Activated B cell treated with CpG ODN at 0.5 μM for 24 hours (primary cell): ENCODE results near the gene COL18A1. TPM values are rescaled to one million over a fixed set of nuclear protein-coding genes. Genes with fewer than 3 reads are reported as not detected.
"Not testable (repeated sequence)": the region's sequence is repeated elsewhere in the genome, so short reads cannot be mapped to it uniquely, and the experiment has no call there.

Source experiments
- ATAC-seq: fragments of 200-7000 bp; cut with Tn5 transposase; one replicate; pipeline ENCODE4 v1.10.0; 2021; ENCODE audit warnings: low read depth, mild to moderate bottlenecking, moderate library complexity
- CTCF ChIA-PET: fragments of 350-600 bp; sonication (Branson Sonifier 250); formaldehyde crosslinking; loops from one replicate; lab custom pipeline; 2021; ENCODE audit warnings: antibody characterized with exemption; lab: Charles Lee
- POLR2A ChIA-PET: fragments of 350-600 bp; sonication (Branson Sonifier 250); formaldehyde crosslinking; loops from one replicate; lab custom pipeline; 2021; ENCODE audit warnings: antibody characterized with exemption; lab: Charles Lee
- DNase-seq: peaks from one replicate; pipeline ENCODE4 v3.0.0; 2022
- H3K27ac Mint-ChIP-seq: one replicate; pipeline ENCODE4 v1.8.0; 2020; ENCODE audit warnings: mixed read lengths
- H3K27me3 Mint-ChIP-seq: one replicate; pipeline ENCODE4 v1.8.0; 2021; ENCODE audit warnings: mixed read lengths
- H3K36me3 Mint-ChIP-seq: one replicate; pipeline ENCODE4 v1.8.0; 2021; ENCODE audit warnings: low read depth, mixed read lengths
- H3K4me1 Mint-ChIP-seq: one replicate; pipeline ENCODE4 v1.8.0; 2021; ENCODE audit warnings: mixed read lengths
- H3K4me3 Mint-ChIP-seq: one replicate; pipeline ENCODE4 v1.8.0; 2020; ENCODE audit warnings: mild to moderate bottlenecking, mixed read lengths
- H3K9me3 Mint-ChIP-seq: one replicate; pipeline ENCODE4 v1.8.0; 2020; ENCODE audit warnings: mixed read lengths
- CTCF ChIP-seq: fragments of 200-600 bp; IDR thresholded peaks from one replicate; pipeline ENCODE4 v1.8.0; 2022; ENCODE audit warnings: antibody characterized with exemption, mild to moderate bottlenecking
- intact Hi-C: fragments of 100-400 bp; cut with micrococcal nuclease; formaldehyde crosslinking; loops from one replicate; pipeline ENCODE4 v1.15.1; 2024
- total RNA-seq: library from RNA; stranded (reverse); gene quantifications from 2 replicates; pipeline ENCODE4 v1.2.3, GENCODE V29; 2022

The COL18A1 gene
- total RNA-seq, 1 donor from 2014 or later = 1.6 TPM

GRCh38 chr21:45434645-45435217 is 29.8 kb downstream of the COL18A1 start:
- TF ChIP-seq CTCF = no peak
- H3K4me3 Mint-ChIP-seq = no peak overlapping the region
- H3K4me1 Mint-ChIP-seq = peaks cover 4% of the 10 kb centered on the region
- no peak overlapping the region for H3K27ac Mint-ChIP-seq
- H3K27me3 Mint-ChIP-seq = peaks cover 25% of the 10 kb centered on the region
- DNase-seq (no peak), ATAC-seq (no peak)
- CTCF ChIA-PET = no interaction called here
- POLR2A ChIA-PET = no interaction called here
- intact Hi-C loops = no loop called here
- no peaks in the 10 kb centered on the region for H3K36me3 Mint-ChIP-seq
- H3K9me3 Mint-ChIP-seq = no peaks in the 10 kb centered on the region

GRCh38 chr21:45435405-45435981 is 30.5 kb downstream of the COL18A1 start:
- ATAC-seq (no peak), DNase-seq (no peak)
- POLR2A ChIA-PET = no interaction called here
- intact Hi-C loops = no loop called here
- Mint-ChIP-seq H3K36me3 (no peaks in the 10 kb centered on the region), H3K9me3 (no peaks in the 10 kb centered on the region), H3K4me3 (no peak overlapping the region), H3K27me3 (peaks cover 25% of the 10 kb centered on the region), H3K4me1 (peaks cover 4% of the 10 kb centered on the region), H3K27ac (no peak overlapping the region)
- CTCF ChIA-PET = no interaction called here
- TF ChIP-seq CTCF = no peak

- Mint-ChIP-seq H3K4me3 (no peak overlapping the region), H3K36me3 (no peaks in the 10 kb centered on the region), H3K27ac (no peak overlapping the region), H3K27me3 (peaks cover 21% of the 10 kb centered on the region), H3K4me1 (peaks cover 4% of the 10 kb centered on the region), H3K9me3 (no peaks in the 10 kb centered on the region)
- no peak for ATAC-seq
- no peak for DNase-seq
- no peak for TF ChIP-seq CTCF
- ChIA-PET POLR2A (no interaction called here), CTCF (interaction anchor here (0.8 kb wide), 1 partner anchor 298 kb away, joined by 4 read pairs; no protein-coding TSS in a partner anchor)
- intact Hi-C loops = no loop called here
Observed at GRCh38 chr21:45436351-45437065, 31.5 kb downstream of the COL18A1 start.

GRCh38 chr21:45437844-45438243 is 32.9 kb downstream of the COL18A1 start:
- H3K27ac Mint-ChIP-seq, H3K36me3 Mint-ChIP-seq, POLR2A ChIA-PET, ATAC-seq, H3K4me1 Mint-ChIP-seq, H3K4me3 Mint-ChIP-seq, DNase-seq, H3K9me3 Mint-ChIP-seq: not testable (repeated sequence)
- intact Hi-C loops = loop anchor here (2.0 kb wide), 1 partner anchor 637 kb away; the partner anchor contains the start of gene UBE2G2
- CTCF ChIA-PET = interaction anchor here (3.8 kb wide), 1 partner anchor 297 kb away, joined by 20 read pairs; no protein-coding TSS in a partner anchor
- H3K27me3 Mint-ChIP-seq = peaks cover 21% of the 10 kb centered on the region

GRCh38 chr21:45438391-45439145 is 33.6 kb downstream of the COL18A1 start:
- CTCF ChIA-PET = interaction anchor here (3.8 kb wide), 1 partner anchor 298 kb away, joined by 20 read pairs; no protein-coding TSS in a partner anchor
- H3K4me1 Mint-ChIP-seq = peaks cover 4% of the 10 kb centered on the region
- no peak overlapping the region for H3K4me3 Mint-ChIP-seq

More at GRCh38 chr21:45438391-45439145, 33.6 kb downstream of the COL18A1 start:
- peaks cover 19% of the 10 kb centered on the region for H3K27me3 Mint-ChIP-seq
- no peaks in the 10 kb centered on the region for H3K36me3 Mint-ChIP-seq
- POLR2A ChIA-PET = no interaction called here
- TF ChIP-seq CTCF = no peak
- no peak overlapping the region for H3K27ac Mint-ChIP-seq
- intact Hi-C loops = loop anchor here (1.0 to 2.0 kb wide), 5 partner anchors 146 to 638 kb away; partner anchors contain the start of gene UBE2G2
- ATAC-seq (no peak), DNase-seq (no peak)
- no peaks in the 10 kb centered on the region for H3K9me3 Mint-ChIP-seq
